K562 (cell line): Measurements from ENCODE around the gene DTNB.

ENCODE experiments used
- CHD1 ChIP-seq: fragments of 200-600 bp; sonication (generic); IDR thresholded peaks from one replicate; pipeline ENCODE4 v1.6.1; 2012; ENCODE audit warnings: mild to moderate bottlenecking, moderate library complexity, low read length, inconsistent platforms
- POLR2A ChIP-seq: fragments of 450-650 bp; conservative IDR thresholded peaks from 2 replicates; pipeline ENCODE4 v1.6.1; 2016
- PTBP1 ChIP-seq: fragments of 200-400 bp; formaldehyde crosslinking; IDR thresholded peaks from 2 replicates; pipeline ENCODE4 v1.6.1; 2017; ENCODE audit warnings: low read depth, low read length
- SMARCC2 ChIP-seq: fragments of 450-650 bp; IDR thresholded peaks from 2 replicates; pipeline ENCODE4 v1.6.1; 2017; ENCODE audit warnings: antibody characterized with exemption, moderate library complexity, mild to moderate bottlenecking, low read depth

DNA sequence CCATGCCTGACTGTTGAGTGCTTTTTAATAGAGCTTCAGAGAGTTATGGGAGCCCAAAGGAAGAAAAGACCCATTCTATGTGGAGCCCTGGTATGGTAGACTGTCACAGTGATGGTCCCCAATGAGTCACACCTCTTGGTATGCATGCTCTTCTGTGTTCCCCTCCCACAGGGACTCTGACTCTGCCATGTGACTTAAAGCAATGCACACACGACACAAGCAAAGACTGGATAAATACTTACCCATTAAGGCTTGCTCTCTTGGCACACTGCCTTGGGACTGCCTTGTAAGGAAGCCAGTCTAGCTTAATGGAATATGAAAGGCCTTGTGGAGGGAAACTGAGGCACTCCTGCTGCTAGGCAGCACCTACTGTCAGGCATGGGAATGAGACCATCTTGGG lies 16.7 kb upstream of the DTNB start:
- no peak for TF ChIP-seq POLR2A
- TF ChIP-seq CHD1, result no peak
- TF ChIP-seq PTBP1, result no peak
- TF ChIP-seq SMARCC2, result no peak
